IPS DF 4.7 (cell line): ENCODE measurements around the gene CTSD.
"Not testable (repeated sequence)": the region's sequence is repeated elsewhere in the genome, so short reads cannot be mapped to it uniquely, and the experiment has no call there.

Experiments
- DNase-seq: peaks from one replicate; pipeline ENCODE4 v3.0.0-alpha.2; 2013; ENCODE audit warnings: low spot score; ENCODE audit errors: extremely low read depth

The CTSD gene

DNA sequence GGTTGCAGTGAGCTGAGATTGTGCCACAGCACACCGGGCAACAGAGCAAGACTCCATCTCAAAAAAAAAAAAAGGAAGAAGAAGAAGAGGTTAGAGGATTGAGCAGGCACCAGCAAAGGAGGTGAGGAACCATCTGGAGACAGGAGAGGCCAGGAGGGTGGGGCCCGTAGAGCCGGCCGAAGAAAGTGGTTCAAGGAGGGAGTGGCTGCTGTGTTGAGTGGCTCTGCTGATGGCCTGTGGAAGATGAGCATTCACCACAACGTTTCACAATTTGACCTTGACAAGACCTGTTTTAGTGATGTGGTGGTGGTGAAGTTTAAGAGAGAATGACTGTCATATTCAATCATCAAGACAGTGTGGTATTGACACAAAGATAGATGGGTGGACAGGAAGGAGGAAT is 6.8 kb upstream of the CTSD start:
- no peak for DNase-seq

- DNase-seq: no peak
Measured at GRCh38 chr11:1770061-1770460, 6.3 kb upstream of the CTSD start.

DNA sequence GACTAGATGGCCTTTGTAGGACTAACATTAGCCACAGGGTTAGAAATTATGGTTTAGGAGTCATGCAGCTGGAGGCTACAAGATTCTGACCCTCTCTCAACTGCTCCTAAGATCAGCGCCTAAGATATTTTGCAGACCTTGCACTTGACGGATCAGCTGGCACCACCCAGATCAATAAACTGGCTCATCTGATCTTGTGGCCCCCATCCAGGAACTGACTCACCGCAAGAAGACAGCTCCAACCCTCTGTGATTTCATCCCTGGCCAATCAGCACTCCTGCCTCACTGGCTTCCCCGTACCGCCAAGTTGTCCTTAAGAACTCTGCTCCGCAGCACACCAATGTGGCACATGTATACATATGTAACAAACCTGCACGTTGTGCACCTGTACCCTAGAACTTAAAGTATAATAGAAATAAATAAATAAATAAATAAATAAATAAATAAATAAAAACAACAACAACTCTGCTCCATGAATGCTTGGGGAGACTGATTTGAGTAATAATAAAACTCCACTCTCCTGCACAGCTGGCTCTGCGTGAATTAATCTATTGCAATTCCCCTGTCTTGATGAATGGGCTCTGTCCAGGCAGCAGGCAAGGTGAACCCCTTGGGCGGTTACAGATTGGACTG is 5.7 kb upstream of the CTSD start:
- not testable (repeated sequence) for DNase-seq

GRCh38 chr11:1768141-1768469 is 4.4 kb upstream of the CTSD start:
- no peak for DNase-seq

- no peak for DNase-seq
Measured at GRCh38 chr11:1767399-1768140, 3.8 kb upstream of the CTSD start.

DNA sequence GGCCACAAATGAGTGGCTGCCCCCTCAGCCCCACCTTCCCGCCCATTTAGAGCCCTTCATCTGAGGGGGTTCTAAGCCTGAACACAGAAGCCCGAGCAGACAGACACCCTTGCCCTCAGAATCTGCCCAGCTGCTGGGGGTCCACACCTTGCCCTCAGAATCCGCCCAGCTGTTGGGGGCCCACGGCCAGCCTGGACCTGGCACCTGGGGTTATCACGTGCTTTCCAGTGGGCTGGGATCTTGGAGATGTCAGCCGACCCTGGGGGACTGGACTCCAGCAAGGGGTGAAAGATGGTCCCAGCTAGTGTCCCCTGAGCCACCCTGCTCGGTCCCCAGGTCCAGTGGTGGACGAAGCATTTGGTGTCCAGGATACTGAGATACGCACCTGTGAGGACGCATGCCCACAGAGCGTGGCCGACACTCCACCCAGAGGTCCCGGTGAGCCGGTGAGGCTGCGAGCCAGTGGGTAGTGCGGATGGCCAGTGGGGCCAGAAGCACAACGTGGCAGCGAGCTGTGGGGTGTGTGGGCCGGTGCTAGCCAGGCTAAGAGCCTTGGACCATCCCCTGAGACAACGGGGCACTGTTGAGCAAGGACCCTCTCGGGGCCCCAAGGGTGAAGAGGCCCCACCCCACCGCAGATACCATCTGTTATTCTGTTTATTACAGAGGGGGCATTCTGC is 3.1 kb upstream of the CTSD start:
- no peak for DNase-seq

DNA sequence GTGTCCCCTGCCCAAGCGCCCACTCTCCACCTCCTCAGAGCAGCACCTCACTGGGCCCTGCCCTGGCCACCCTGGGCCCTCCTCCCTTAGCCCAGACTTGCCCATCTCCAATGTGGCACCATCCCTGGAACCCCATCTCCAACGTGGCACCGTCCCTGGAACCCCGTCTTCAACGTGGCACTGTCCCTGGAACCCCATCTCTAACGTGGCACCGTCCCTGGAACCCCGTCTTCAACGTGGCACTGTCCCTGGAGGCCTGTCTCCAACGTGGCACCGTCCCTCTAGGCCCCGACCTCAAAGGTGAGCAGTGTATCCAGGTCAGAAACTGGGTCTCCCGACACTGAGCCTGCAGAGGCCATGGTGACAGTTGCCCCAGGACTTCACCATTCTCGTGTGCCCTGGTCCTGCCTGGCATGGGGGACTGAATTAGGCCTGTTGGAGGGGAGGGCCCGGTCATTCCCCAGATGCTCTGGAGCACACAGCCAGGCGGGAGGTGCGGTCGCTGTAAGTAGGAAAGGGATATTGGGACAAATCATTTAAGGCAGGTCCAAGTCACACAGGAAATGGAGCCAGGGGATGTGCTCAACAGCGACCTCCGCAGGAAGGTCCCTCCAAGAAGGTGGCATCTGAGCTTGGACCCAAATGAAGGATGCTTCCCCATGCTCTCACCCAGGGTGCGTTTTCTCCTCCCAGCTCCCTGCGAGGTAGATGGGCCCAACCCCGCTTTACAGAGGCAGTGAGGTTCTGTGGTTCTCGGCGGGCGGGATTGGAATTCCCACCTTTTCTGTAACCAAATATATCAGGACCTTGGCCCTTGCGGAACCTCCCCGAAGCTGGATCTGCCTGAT is 2.4 kb upstream of the CTSD start:
- no peak for DNase-seq

- DNase-seq: no peak
Measured at GRCh38 chr11:1763336-1763795, 361 bp downstream of the CTSD start.

- no peak for DNase-seq
Measured at GRCh38 chr11:1762537-1763302, 1.0 kb downstream of the CTSD start.

GRCh38 chr11:1761857-1762536 is 1.7 kb downstream of the CTSD start:
- DNase-seq: no peak

DNA sequence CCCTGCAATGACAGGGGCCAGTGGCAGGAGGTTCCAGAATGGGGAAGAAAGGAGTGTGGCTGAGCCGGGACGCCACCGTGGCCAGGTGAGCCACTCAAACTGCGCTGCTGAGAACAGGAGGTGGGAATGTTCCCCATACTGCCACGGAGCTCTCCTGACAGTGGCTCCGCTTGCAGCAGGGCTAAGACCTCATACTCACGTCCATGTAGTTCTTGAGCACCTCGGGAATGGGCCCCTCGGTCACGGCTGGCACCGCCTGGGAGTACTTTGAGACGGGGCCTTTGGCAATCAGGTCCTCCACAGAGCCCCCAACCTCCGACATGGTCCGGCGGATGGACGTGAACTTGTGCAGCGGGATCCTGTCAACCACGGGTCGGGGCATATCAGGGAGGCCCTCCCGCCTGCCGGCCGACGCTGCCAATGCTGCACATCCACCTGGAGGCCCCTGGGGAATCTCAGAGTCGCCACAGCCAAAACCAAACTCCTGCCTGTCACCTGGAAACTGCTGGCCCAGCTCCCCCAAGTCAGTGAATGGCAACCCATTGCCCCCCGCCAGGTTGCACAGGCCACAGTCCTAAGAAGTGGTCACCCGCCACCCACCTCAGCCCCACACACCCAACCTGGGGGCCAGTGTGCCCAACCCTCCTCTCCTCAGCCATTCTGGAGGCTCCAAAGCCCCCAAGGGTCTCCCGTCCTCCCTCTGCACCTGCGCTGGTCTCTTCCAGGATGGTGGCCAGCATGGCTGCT is 2.4 kb downstream of the CTSD start:
- DNase-seq: no peak

DNA sequence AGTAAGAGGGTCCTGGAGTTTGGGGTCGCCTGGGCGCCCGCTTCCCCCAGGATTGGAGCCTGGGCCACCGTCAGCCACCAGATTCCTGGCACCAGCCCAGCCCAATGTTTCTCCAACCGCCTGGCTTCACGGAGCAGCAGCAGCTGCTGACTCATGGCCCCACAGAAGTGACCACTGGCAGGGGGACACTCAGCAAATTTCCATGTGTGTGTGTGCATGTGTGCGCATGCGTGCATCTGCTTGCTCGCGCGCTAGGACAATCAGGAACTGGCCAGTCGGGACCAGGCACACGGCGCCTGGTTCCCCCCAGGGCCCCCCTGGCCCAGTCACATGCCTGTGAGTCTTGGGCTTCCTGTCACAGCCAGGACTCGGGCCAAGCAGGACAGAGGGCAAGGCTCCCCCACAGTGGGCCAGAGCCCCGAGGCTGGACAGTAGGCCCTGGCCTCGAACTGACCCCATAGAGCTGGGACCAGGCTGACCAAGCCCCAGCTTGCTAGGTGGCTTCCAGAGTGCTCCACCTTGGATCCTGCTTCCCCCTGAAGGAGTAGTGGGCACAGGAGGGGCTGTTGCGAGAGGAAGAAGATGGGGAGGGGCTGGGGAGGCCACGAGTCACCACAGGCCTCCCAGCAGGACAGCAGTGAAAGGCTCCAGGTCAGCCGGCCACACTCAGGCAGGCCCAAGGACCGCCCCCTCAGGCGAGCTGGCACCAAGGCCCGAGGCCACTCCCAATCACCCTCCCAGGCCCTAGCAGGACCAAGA is 3.2 kb downstream of the CTSD start:
- no peak for DNase-seq

- no peak for DNase-seq
Measured at GRCh38 chr11:1759851-1760220, 3.9 kb downstream of the CTSD start.

DNA sequence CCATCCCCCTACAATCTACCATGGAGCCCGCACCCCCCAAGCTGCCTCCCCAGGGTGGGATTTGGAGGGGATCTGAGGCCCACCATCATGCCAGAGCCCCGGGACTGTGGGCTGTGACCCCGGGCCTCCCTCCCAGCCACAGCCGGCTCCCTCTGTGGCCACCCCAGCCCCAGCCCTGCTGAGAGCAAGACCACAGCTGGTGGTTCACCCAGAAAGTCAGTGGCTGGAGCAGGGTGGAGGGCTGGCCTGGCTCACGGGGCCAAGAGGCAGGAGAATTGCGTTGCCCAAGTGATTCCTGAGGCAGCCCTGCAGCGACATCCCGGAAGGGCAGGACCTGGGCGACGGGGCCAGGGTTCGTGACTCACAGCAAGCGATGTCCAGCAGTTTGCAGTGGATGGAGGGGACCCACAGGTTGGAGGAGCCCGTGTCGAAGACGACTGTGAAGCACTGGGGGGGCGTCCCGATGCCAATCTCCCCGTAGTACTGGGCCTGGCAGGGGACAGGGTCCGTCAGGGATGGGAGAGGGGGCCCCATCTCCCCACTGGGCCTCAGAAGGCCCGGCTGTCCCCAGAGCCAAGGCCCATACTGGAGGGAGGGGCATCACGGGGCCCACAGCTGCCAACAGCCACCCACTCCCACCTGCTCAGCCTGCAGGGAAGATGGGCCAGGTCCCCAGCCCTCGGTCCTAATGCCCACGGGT is 4.4 kb downstream of the CTSD start:
- no peak for DNase-seq

- no peak for DNase-seq
Measured at GRCh38 chr11:1758611-1759150, 5.0 kb downstream of the CTSD start.

- DNase-seq: no peak
Measured at GRCh38 chr11:1757861-1758610, 5.7 kb downstream of the CTSD start.
